ENCODE measurements around the gene VANGL1. TPM values are rescaled to one million over a fixed set of nuclear protein-coding genes. Genes with fewer than 3 reads are reported as not detected.

The VANGL1 gene
- total and polyA plus RNA-seq, 2 of the 8 experiments (the other 6 are each of a cell fraction or from before 2014, with no cell fraction given): 9.4 to 13.4 TPM

DNA sequence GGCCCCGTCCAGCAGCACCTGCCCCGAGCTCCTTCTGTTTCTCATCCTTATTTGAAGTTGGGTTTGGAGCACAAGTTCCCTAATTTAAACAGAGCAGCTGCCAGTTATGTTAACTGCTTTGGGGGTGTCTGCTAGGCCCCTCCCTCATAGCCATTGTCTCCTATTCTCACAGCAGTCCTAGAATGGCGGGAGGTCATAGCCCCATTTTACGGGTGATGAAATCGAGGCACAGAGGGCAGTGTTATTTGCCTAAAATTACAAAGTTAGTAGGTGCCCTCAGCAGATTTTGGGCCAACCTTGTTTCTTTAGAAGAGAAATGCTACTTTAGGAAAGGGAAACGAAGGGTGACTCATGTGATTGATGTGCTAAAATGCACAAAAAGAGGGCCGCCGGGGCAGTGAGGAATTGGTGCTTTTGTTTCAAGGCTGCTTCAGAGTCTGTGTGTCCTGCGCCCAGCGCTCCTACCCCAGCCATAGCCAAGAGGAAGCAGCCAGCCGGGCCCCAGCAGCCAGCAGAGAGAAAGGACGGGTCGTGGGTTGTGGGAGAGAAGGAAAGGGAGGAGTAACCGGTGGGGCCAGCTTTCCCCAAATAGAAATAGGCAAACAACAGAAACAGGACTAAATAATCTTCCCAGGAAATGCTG, 13.0 kb downstream of the VANGL1 start:
- FAIRE-seq (no peak), DNase-seq (ENCODE audit: low read depth in 1 of 2, low spot score in 2 of 2) (no peak)
- H3K36me3 ChIP-seq (ENCODE audit: control insufficient read depth in 2 of 4, insufficient read depth in 4 of 4, low read length in 3 of 4): peaks cover 0 to 12% (median 8%) of the 10 kb centered on the region in 4 experiments; a peak in 6 of 8 replicates
- no peaks in the 10 kb centered on the region for H3K23me2 ChIP-seq (ENCODE audit: low read depth, low read length)
- H3K4ac ChIP-seq (replicated peaks; ENCODE audit: insufficient read length, low read depth, low read length): no peak overlapping the region
- H3K56ac ChIP-seq (replicated peaks; ENCODE audit: insufficient read length, low read depth, low read length): no peak overlapping the region
- H4K8ac ChIP-seq (ENCODE audit: extremely low read depth, insufficient read depth, low read length): no peak overlapping the region
- H3K4me3 ChIP-seq (ENCODE audit: extremely low read depth in 1 of 4, insufficient read depth in 2 of 4, low read depth in 3 of 4, low read length in 4 of 4): no peak overlapping the region
- H4K91ac ChIP-seq (replicated peaks; ENCODE audit: insufficient read length, low read length): no peak overlapping the region
- no peak overlapping the region for H2BK120ac ChIP-seq (replicated peaks; ENCODE audit: low read depth, low read length)
- H2BK20ac ChIP-seq (ENCODE audit: low read length): no peak overlapping the region
- TF ChIP-seq PHF8 (conservative IDR thresholded peaks at IDR 0.05; ENCODE audit: low read depth, low read length) (no peak), SUZ12 (IDR thresholded peaks at IDR 0.05; ENCODE audit: low read length) (no peak), GABPA (IDR thresholded peaks at IDR 0.05; ENCODE audit: borderline replicate concordance, insufficient read depth, low read length) (no peak), HDAC2 (IDR thresholded peaks at IDR 0.05; ENCODE audit: borderline replicate concordance in 1 of 2, low read depth in 2 of 2, low read length in 2 of 2) (peak in 1 of 2 experiments; percentile 46; a peak in 1 of 4 replicates), KDM1A (IDR thresholded peaks at IDR 0.05; ENCODE audit: borderline replicate concordance, low read length) (peak; percentile 85)
- no peaks in the 10 kb centered on the region for H3K27me3 ChIP-seq (replicated peaks in 1 of 4; ENCODE audit: control insufficient read depth in 3 of 4, extremely low read depth in 1 of 4, insufficient read depth in 3 of 4, low read length in 3 of 4)
- peaks cover 4 to 5% of the 10 kb centered on the region in 2 experiments for H4K20me1 ChIP-seq (replicated peaks in 1 of 2; ENCODE audit: control insufficient read depth in 1 of 2, insufficient read depth in 2 of 2, low read length in 2 of 2)
- CTCF ChIA-PET (ENCODE audit: partially characterized antibody): interaction anchor here (0.7 kb wide), 2 partner anchors 406 to 643 kb away, joined by 3 read pairs; no protein-coding TSS in a partner anchor
- H2BK5ac ChIP-seq (ENCODE audit: low read depth, low read length): no peak overlapping the region; the same call in 1 of the 2 replicates
- WGBS, 2 experiments (ENCODE audit: extremely low coverage in 1 of 2, insufficient coverage in 1 of 2, insufficient read length in 1 of 2, insufficient replicate concordance in 2 of 2, low coverage in 1 of 2, low lambda C conversion rate in 2 of 2, missing lambda C conversion rate in 1 of 2): 58% methylated on average over 14 of the region's 14 CpGs; no CpG with 5 or more reads in 1 of the 2 experiments
- POLR2A ChIA-PET (ENCODE audit: partially characterized antibody): interaction anchor here (1.0 kb wide), 1 partner anchor 15 kb away, joined by 3 read pairs; no protein-coding TSS in a partner anchor
- no peak overlapping the region for H3K18ac ChIP-seq (ENCODE audit: extremely low read depth, low read length)
- 0 out of 2 replicates have a peak overlapping the region, but pooled peaks have one; percentile 22 for H2BK12ac ChIP-seq (ENCODE audit: low read depth, low read length)
- H3K4me1 ChIP-seq (replicated peaks in 1 of 4; ENCODE audit: control insufficient read depth in 3 of 4, insufficient read depth in 4 of 4, low read length in 3 of 4): peaks cover 8 to 28% (median 20%) of the 10 kb centered on the region in 4 experiments
- H2BK15ac ChIP-seq (ENCODE audit: low read length): no peak overlapping the region
- H3K9ac ChIP-seq (replicated peaks in 1 of 4; ENCODE audit: extremely low read depth in 1 of 4, low read depth in 3 of 4, low read length in 3 of 4): no peak overlapping the region
- peaks cover 0 to 40% of the 10 kb centered on the region in 2 experiments; a peak in 2 of 4 replicates for H3K79me2 ChIP-seq (ENCODE audit: control insufficient read depth in 1 of 2, insufficient read depth in 2 of 2, low read length in 2 of 2)
- no peak overlapping the region for H2AFZ ChIP-seq (ENCODE audit: low read length)
- H3K79me1 ChIP-seq (ENCODE audit: low read depth, low read length): peaks cover 2% of the 10 kb centered on the region; the same call in 1 of the 2 replicates
- H3K9me3 ChIP-seq (ENCODE audit: insufficient read depth in 2 of 2, low read depth in 1 of 2, low read length in 1 of 2): no peaks in the 10 kb centered on the region
- peak overlapping the region; percentile 77; the same call in 1 of the 2 replicates for H2AK5ac ChIP-seq (ENCODE audit: low read depth, low read length)
- 0 out of 2 replicates have a peak overlapping the region, but pooled peaks have one; percentile 25 for H3K27ac ChIP-seq (ENCODE audit: low read depth, low read length)
- H4K5ac ChIP-seq (ENCODE audit: insufficient read length, low read depth, low read length): no peak overlapping the region
- H3K14ac ChIP-seq (ENCODE audit: insufficient read length): no peak overlapping the region
- H3K23ac ChIP-seq (ENCODE audit: insufficient read length): no peak overlapping the region
- 0 out of 4 replicates have a peak overlapping the region, but pooled peaks have one; percentile 23 to 41 for H3K4me2 ChIP-seq (ENCODE audit: insufficient read depth in 1 of 2, low read depth in 2 of 2, low read length in 2 of 2)

Measured in H1 (cell line).